Neural progenitor cell (in vitro differentiated cells): ENCODE data around the gene OSTF1. TPM values are rescaled to one million over a fixed set of nuclear protein-coding genes. Genes with fewer than 3 reads are reported as not detected.

ENCODE experiments used
- DNase-seq: peaks from one replicate; pipeline ENCODE4 v3.0.0-alpha.2; 2016; ENCODE audit warnings: low spot score
- H2AFZ ChIP-seq: fragments of 200-600 bp; sonication (generic); replicated peaks from 2 replicates; pipeline ENCODE4 v1.6.1; 2016; ENCODE audit warnings: antibody characterized with exemption
- H3F3A ChIP-seq: fragments of 200-600 bp; sonication (generic); 2 replicates; pipeline ENCODE4 v1.6.1; 2016; ENCODE audit warnings: antibody characterized with exemption, low read depth
- H3K27ac ChIP-seq: fragments of 200-600 bp; sonication (generic); 2 replicates; pipeline ENCODE4 v1.5.1; 2016; ENCODE audit warnings: mild to moderate bottlenecking
- H3K27me3 ChIP-seq: fragments of 200-600 bp; sonication (generic); 2 replicates; pipeline ENCODE4 v1.6.1; 2016; ENCODE audit warnings: mild to moderate bottlenecking, moderate library complexity
- H3K36me3 ChIP-seq: fragments of 200-600 bp; sonication (generic); 2 replicates; pipeline ENCODE4 v1.5.1; 2016
- H3K4me1 ChIP-seq: fragments of 200-600 bp; sonication (generic); 2 replicates; pipeline ENCODE4 v1.6.1; 2016; ENCODE audit warnings: mixed run types
- H3K4me2 ChIP-seq: fragments of 200-600 bp; sonication (generic); 2 replicates; pipeline ENCODE4 v1.6.1; 2016
- H3K4me3 ChIP-seq: fragments of 200-600 bp; sonication (generic); 2 replicates; pipeline ENCODE4 v1.5.1; 2016
- H3K79me2 ChIP-seq: fragments of 200-600 bp; sonication (generic); 2 replicates; pipeline ENCODE4 v1.6.1; 2016; ENCODE audit warnings: low read depth
- H3K9ac ChIP-seq: fragments of 200-600 bp; sonication (generic); 2 replicates; pipeline ENCODE4 v1.6.1; 2016
- H3K9me3 ChIP-seq: fragments of 200-600 bp; sonication (generic); 2 replicates; pipeline ENCODE4 v1.5.1; 2016; ENCODE audit warnings: low read depth
- H4K20me1 ChIP-seq: fragments of 200-600 bp; sonication (generic); 2 replicates; pipeline ENCODE4 v1.6.1; 2016; ENCODE audit warnings: low read depth
- H3K27ac Mint-ChIP-seq: 3 replicates; pipeline ENCODE4 v1.8.0; 2021; ENCODE audit warnings: mixed read lengths
- H3K27me3 Mint-ChIP-seq: 2 replicates; pipeline ENCODE4 v1.8.0; 2022; ENCODE audit warnings: low read depth, mild to moderate bottlenecking, inconsistent platforms, moderate library complexity, mixed read lengths; ENCODE audit not compliant: insufficient read depth
- H3K36me3 Mint-ChIP-seq: 3 replicates; pipeline ENCODE4 v1.8.0; 2021; ENCODE audit warnings: mixed read lengths
- H3K4me1 Mint-ChIP-seq: 3 replicates; pipeline ENCODE4 v1.8.0; 2021; ENCODE audit warnings: mixed read lengths
- H3K4me3 Mint-ChIP-seq: 3 replicates; pipeline ENCODE4 v1.8.0; 2021; ENCODE audit warnings: mild to moderate bottlenecking, moderate library complexity, mixed read lengths
- H3K9me3 Mint-ChIP-seq: 3 replicates; pipeline ENCODE4 v1.8.0; 2020; ENCODE audit warnings: mixed read lengths
- CTCF ChIP-seq: fragments of 200-600 bp; sonication (generic); IDR thresholded peaks from 2 replicates; pipeline ENCODE4 v1.5.1; 2017; ENCODE audit warnings: antibody characterized with exemption, mild to moderate bottlenecking
- EZH2 ChIP-seq: fragments of 200-600 bp; sonication (generic); IDR thresholded peaks from 2 replicates; pipeline ENCODE4 v1.6.1; 2017; ENCODE audit warnings: antibody characterized with exemption, mild to moderate bottlenecking, moderate library complexity
- EZH2phosphoT487 ChIP-seq: fragments of 200-600 bp; sonication (generic); IDR thresholded peaks from 2 replicates; pipeline ENCODE4 v1.6.1; 2017; ENCODE audit warnings: antibody characterized with exemption
- total RNA-seq: library from RNA; depleted of rRNA; stranded (reverse); fragments of >200 nt; gene quantifications from 2 replicates; pipeline ENCODE4 v1.2.3, GENCODE V29; 2015; ENCODE audit warnings: low replicate concordance

OSTF1 gene
- total RNA-seq, 1 donor from 2014 or later = 1.3 TPM

GRCh38 chr9:75185585-75186170 lies 97.4 kb downstream of the OSTF1 start:
- Histone ChIP-seq H3K4me1 (no peaks in the 10 kb centered on the region), H3F3A (no peaks in the 10 kb centered on the region), H3K9ac (no peak overlapping the region), H3K27me3 (no peaks in the 10 kb centered on the region), H3K36me3 (no peaks in the 10 kb centered on the region), H3K9me3 (no peaks in the 10 kb centered on the region), H2AFZ (no peak overlapping the region), H4K20me1 (no peaks in the 10 kb centered on the region), H3K79me2 (no peaks in the 10 kb centered on the region), H3K4me2 (no peak overlapping the region), H3K27ac (no peak overlapping the region), H3K4me3 (no peak overlapping the region)
- DNase-seq = peak; percentile 51
- Mint-ChIP-seq H3K27ac (no peak overlapping the region), H3K4me1 (no peaks in the 10 kb centered on the region), H3K36me3 (no peaks in the 10 kb centered on the region), H3K27me3 (no peaks in the 10 kb centered on the region), H3K9me3 (no peaks in the 10 kb centered on the region), H3K4me3 (no peak overlapping the region)
- no peak for TF ChIP-seq EZH2phosphoT487
- TF ChIP-seq EZH2 = no peak
- TF ChIP-seq CTCF = peak; percentile 73

GRCh38 chr9:75186767-75187380 lies 98.6 kb downstream of the OSTF1 start:
- no peaks in the 10 kb centered on the region for H3K79me2 ChIP-seq
- no peak overlapping the region for H3K4me3 Mint-ChIP-seq
- no peak overlapping the region for H3K27ac Mint-ChIP-seq
- H3K9me3 ChIP-seq = no peaks in the 10 kb centered on the region
- H3K27ac ChIP-seq = no peak overlapping the region
- no peak overlapping the region for H3K4me3 ChIP-seq
- no peaks in the 10 kb centered on the region for H3K4me1 ChIP-seq
- H3F3A ChIP-seq = no peaks in the 10 kb centered on the region
- H3K27me3 Mint-ChIP-seq = no peaks in the 10 kb centered on the region
- DNase-seq = no peak
- no peaks in the 10 kb centered on the region for H3K4me1 Mint-ChIP-seq
- H3K9ac ChIP-seq = no peak overlapping the region
- H2AFZ ChIP-seq = no peak overlapping the region
- H4K20me1 ChIP-seq = no peaks in the 10 kb centered on the region
- no peak overlapping the region for H3K4me2 ChIP-seq
- TF ChIP-seq EZH2 (no peak), EZH2phosphoT487 (no peak), CTCF (peak; percentile 94)
- no peaks in the 10 kb centered on the region for H3K9me3 Mint-ChIP-seq
- no peaks in the 10 kb centered on the region for H3K27me3 ChIP-seq
- H3K36me3 Mint-ChIP-seq = no peaks in the 10 kb centered on the region
- no peaks in the 10 kb centered on the region for H3K36me3 ChIP-seq

- Histone ChIP-seq H3K4me3 (no peak overlapping the region), H3K9me3 (no peaks in the 10 kb centered on the region), H3K27me3 (no peaks in the 10 kb centered on the region), H3F3A (no peaks in the 10 kb centered on the region), H3K79me2 (no peaks in the 10 kb centered on the region), H3K4me1 (no peaks in the 10 kb centered on the region), H3K36me3 (no peaks in the 10 kb centered on the region), H3K27ac (no peak overlapping the region), H3K4me2 (no peak overlapping the region), H3K9ac (no peak overlapping the region), H2AFZ (no peak overlapping the region), H4K20me1 (no peaks in the 10 kb centered on the region)
- H3K36me3 Mint-ChIP-seq = no peaks in the 10 kb centered on the region
- H3K27me3 Mint-ChIP-seq = peaks cover 2% of the 10 kb centered on the region
- DNase-seq = no peak
- TF ChIP-seq CTCF = no peak
- TF ChIP-seq EZH2 = no peak
- TF ChIP-seq EZH2phosphoT487 = no peak
- H3K9me3 Mint-ChIP-seq = no peaks in the 10 kb centered on the region
- H3K27ac Mint-ChIP-seq = no peak overlapping the region
- H3K4me1 Mint-ChIP-seq = no peaks in the 10 kb centered on the region
- no peak overlapping the region for H3K4me3 Mint-ChIP-seq
Measured at GRCh38 chr9:75188756-75189155, 100.4 kb downstream of the OSTF1 start.
